ENCODE results near the gene MAGEF1.

The MAGEF1 gene

DNA sequence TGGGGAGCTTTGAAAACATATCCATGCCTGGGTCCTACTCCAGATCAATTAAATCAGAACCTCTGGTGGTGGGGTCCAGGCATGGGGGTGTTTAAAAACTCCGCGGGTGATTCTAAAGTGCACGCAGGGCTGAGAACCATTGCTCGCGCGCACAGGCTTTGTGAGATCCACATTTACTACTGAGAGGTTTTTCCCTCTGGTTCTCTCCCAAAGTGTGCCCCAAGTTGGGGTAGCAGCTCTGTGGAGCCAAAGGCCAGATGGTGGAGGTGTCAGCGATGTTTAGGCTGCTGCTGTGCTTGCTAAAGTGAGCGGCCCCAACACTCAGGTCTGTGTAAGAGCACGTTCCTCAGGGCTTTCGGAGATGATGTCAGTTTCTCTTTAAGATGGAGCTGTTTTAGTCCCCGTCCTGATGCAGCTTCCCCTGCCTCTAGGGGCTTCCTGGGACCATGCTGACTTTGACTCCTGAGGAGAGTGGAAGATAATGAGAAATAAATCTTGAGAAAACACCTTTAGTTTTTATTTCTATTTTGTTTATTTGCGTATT, 13.4 kb upstream of the MAGEF1 start:
- DNase-seq (ENCODE audit: low spot score), result no peak

DNA sequence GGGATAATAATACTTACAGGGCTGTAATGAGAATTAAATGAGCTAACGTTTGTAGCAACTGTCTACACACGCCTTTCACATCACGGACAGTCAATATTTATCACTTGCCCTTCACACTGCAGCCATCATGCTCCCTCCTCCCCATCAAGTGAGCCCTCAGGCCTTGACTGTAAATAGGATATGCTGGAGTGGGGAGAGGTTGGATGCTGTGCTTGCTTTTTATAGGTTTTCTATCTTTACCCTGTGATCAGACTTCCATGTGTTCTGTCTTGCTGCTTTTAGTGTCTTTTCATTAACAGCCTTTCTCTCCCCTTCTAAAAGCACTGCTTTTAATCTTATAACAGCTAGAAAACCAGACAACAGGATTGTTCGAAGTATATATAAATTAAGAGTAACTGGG, 12.8 kb upstream of the MAGEF1 start:
- DNase-seq (ENCODE audit: low spot score), result no peak

DNA sequence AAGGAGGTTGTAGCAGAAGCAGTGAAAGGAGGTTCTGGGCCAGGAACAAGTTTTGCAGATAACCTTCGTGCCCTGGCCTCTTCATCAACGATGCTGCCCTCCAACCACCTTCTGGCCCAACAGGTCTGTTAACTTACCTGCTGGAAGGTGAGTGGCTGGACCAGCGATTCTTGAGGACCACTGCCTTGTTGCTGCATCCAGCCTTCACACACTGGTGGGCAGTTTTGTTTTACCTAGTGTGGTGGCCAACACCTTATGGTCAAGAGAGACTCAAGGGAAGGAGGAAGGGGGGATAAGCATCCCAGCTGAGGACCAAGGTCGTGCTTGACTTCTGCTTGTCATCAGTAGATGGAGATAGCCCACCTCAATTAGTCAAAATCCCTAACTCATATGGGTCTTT, 7.8 kb upstream of the MAGEF1 start:
- no peak for DNase-seq (ENCODE audit: low spot score)

DNA sequence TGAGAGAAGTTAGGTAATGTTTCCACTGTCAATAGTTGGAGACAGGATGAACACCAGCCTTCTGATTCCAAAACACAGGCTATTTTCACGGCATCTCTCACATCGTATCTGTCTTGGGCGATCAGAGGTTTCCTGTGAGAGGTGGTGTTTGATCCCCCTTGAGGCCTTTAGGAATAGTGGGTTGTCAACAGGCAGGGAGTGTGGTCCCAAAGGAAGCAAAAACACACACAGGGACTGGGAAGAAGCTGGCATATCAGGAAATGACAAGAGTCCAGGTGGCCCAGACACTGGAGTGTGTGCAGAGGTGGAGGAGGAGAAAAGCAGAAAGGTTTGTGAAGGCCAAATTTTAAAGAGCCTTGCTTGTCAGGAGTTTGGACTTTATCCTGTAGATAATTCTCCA, 6.6 kb upstream of the MAGEF1 start:
- DNase-seq (ENCODE audit: low spot score), result no peak

DNA sequence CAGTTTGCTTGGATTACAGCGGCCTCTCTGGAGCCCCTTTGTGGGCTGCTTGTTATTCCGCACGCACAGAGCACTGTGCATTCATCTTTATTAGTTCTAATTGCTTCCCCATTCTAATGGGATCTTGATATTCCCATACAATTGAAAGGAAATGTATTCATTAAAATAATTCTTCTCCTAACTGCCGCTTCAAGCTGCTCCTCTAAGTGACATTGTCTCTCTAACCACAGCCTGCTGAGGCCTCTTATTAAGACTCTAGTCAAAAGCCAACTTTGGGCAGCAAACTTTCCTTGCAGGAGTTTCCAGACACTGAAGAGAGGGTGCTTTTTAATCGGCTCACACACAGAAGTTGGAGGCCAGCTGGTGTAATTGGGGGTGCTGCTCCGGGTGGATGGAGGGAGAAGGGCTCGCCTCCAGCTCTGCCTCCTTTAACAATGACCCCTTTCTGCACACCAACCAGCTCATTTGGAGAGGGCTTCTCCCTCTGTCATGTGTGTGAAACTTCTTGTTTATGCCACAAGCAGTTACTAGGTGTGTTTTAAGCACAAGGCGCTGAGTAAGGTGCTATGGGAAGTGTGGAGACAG, 5.6 kb upstream of the MAGEF1 start:
- no peak for DNase-seq (ENCODE audit: low spot score)

DNA sequence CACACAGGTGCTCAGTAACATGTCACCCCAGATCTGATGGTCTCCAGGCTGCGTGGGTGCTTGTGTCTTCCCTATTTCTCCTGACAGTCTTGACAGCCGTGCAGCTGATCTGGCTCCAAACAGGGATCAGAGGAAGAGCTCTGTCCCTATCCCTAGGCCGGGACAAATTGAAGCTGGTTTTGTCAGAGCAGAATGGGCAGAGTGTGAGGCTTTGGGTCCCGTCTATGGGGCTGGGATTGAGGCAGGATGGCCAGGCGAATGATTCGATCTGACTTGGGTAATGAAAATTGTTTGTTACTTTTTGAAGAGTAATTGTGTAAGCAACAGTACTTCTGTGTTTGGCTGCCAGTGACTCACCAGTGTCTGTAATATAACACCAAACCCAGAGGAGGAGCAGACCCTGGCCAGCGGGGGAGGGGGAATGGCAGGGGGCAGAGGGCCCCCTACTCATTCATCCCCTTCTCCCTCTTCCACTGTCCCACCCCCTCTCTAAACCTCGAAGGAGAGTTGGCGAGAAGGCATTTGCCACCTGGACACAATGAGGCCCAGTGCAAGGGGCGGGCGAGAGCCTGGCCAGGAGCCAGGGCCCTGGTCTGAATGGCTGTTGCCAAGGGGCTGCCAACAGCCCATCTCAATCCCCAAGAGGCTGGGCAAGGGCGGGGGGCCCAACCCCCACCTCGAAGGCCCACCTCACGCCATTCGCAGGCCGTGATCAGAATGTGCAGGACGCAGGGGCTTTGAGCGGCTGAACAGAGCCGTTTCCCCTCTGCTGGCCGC, 4.9 kb upstream of the MAGEF1 start:
- no peak for DNase-seq (ENCODE audit: low spot score)

DNA sequence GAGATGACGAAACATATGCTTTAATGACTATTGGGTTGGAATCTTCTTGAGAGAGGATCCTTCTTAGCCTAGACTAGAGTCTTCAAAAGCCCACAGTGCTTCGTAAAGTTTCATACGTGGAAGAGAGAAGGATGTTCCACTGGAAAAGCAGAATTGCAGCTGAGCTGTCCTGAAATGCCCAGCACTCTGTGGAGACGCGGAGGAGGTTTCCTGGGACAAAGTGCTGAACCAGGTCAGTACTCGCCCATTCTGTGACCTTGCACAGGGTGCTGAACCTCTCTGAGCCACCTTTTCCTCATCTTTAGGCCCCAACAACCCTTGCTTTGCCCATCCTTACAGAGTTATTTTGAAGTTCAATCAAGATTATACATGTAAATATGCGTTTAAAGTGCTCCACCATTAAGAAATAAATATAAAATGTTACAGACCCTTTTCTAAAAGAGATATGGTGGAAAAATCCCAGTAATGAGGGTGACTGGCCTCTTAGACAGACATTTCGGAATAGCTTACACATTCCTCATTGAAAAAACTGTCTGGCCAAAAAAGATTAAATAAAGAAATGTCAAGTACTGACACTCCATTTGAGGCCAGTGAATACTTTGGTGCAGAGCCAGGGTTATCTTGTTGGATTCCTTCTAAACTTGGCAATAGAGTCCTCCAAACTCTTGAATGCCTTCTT, 4.2 kb upstream of the MAGEF1 start:
- DNase-seq (ENCODE audit: low spot score), result no peak

DNA sequence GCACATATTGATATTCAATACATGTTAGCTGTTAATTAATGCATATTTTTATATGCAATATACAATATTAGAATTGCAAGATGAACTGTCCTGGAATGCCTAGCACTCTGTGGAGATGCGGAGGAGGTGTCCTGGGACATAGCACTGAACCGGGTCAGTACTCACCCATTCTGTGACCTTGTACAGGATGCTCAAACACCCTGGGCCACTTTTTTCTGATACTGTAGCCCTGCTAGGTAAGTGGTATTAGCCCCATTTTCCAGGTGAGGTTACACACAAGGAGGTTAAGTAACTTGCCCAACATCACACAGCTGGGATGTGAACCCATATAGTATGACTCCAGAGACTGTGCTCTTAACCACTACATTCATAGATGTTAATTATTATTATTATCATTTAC, 1.7 kb upstream of the MAGEF1 start:
- DNase-seq (ENCODE audit: low spot score), result no peak

DNA sequence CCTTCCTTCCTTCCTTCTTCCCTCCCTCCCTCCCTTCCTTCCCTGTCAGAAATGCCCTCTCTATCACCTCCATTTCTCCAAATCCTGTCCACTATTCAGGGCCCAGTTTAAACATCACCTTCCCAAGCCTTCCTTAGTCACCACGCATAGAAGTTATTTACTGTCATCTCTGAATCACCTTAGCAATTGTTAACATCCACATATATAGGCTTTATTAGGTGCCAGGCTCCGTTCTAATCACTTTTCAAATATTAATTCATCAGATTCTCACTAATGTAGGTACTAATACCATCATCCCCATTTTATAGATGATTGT, 1.1 kb upstream of the MAGEF1 start:
- DNase-seq (ENCODE audit: low spot score), result no peak

DNA sequence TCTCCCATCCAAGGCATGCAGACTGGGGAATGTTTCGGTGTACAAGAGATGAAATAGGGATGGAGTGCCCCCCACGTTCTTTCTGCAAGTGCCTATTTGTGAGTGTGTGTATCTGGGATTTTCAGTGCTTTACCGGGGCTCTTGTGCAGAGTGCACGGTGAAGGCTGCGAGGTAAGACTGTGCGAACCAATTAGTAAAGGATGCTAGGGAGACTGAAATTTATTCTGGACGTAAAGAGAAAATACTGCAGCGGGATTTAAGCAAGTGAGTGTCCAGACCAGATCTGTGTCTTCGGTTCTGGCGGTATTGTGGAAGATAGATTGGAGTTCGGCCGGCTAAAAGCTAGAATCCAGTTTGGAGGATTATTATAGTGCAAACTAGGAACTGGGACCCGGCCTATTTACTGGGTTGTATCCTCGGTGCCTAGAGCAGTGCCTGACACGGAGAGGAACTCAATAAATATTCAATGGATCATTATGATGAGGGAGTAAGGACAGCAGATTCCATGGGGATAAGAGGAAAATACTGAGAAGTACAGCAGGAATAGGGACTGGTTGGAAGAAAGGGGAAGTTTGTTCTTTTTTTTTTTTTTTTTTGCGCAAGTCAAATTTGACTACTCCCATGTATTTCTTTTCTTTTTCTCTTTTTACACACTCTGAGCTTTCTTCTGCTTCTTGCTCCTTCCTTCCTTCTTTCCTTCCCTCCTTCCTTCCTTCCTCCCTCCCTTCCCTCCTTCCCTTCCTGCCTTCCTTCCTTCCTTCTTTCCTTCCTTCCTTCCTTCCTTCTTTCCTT, 580 bp upstream of the MAGEF1 start:
- DNase-seq (ENCODE audit: low spot score), result no peak

DNA sequence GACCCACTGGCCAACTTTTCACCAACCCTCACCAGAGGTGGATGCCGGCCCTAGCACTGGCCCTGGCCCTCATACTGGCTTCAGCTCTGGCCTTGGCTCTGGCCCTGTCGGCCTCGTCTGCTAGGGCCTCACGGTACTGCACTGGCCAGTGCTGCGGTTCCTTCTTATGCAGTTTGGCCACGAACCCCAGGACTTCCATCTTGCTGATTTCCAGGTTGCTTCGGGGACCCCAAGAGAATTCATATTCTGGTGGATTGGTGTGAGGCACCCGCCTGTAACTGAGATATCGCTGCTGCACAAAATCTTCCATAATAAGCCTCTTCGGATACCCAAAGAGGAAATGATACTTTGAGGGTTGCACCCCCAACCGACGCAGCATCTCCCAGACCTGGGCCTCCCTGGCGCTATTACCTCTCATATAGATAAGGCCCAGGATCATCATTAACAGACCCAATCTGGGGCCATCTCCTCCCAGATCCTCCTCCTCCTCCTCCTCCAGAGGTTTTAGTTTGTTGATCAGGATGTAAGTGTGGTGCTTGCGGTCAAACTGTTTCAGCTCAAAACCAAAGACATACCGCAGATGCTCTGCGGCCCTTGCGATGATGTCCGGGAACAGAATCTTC, 883 bp downstream of the MAGEF1 start:
- no peak for DNase-seq (ENCODE audit: low spot score)

DNA sequence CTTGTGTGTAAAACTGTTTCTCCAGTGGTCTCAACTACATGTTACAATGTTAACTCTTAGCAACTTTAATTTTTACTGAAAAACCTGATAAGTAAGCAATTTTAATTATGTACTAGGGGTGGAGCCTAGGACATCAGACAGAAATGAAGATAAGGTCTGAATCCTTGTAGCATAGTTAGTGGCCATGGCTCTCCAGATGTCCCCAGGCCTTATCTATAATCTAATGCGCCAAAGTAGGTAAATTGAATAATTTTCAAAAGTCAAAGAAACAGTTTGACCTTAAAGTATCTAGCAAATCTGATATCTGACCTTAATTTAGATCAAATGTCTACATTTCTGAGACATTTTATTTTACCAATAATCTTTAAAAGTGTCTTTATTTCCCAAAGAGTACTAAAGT, 8.2 kb downstream of the MAGEF1 start:
- DNase-seq (ENCODE audit: low spot score), result no peak

DNA sequence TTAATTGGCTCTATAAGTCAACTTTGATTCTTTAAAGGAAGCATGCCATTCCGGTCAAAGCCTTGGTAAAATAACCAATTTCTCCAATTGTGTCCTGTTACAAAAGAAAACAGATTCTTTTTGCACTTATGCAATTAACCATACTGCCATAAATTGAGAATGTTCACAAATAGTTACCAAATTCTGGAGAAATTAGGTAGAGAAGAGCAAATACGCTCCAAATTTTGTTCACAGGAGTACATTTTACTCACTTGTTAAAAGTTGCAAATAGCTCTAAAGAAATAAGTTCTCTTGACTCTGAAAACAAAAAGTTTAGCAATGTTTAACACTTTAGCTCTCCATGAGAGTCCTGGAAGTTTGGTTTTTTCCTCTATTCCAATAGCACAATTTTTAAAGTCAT, 11.1 kb downstream of the MAGEF1 start:
- no peak for DNase-seq (ENCODE audit: low spot score)

DNA sequence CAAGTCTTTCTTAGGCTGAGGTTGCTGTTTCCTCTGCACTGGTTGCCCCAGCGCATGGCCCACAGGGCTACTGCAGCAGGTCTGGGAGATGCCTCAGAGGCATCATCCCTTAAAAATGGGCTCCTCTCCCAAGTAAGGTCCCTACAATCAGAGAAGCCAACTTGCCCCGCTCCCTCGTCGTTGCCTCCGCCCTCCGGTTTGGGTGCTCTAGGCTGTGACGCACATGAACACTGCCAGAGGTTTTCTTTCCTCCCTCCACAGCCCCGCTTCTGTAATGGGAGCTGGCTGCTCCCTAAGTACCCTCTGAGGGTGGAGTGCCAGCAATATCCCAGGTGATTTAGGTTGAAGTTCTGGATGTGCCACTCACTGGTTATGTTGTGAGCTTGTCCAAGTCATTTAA, 14.0 kb downstream of the MAGEF1 start:
- no peak for DNase-seq (ENCODE audit: low spot score)

DNA sequence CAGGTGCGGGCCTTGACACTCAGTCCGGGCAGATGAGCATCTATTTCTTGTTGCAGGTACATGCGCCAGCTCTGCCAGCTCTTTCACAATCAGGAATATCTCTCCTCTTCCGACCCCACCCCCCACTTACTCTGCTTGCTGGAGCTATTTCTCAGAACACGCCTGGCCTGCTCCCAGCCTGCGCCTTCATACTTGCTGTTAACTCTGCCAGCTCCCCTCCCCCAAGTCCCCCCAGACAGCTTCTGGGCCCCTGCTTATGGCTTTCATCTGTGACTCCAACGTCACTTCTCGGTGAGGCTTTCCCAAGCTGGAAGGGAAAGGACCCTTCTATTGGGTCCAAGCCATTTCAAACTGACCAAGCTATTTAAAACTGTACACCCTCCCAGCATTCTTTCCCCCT, 15.2 kb downstream of the MAGEF1 start:
- DNase-seq (ENCODE audit: low spot score), result peak; percentile 81

DNA sequence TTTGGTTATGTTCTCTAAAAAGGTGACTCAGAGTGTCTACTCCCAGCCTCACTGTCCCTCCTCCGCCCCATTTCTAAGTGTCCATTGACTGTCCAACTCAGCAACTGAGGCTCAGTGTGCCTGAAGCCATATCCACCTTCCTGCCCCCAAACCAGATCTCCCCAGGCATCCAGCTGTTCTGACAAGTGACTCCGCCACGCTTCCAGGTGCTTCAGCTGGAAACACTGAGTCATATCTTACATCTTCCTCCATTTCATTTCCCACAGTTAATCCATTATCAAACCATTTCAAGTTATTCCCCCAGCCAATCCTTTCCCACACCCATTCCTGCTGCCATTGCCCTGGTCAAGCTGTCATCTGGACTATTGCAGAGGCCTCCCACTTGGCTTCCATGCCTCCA, 17.1 kb downstream of the MAGEF1 start:
- no peak for DNase-seq (ENCODE audit: low spot score)

DNA sequence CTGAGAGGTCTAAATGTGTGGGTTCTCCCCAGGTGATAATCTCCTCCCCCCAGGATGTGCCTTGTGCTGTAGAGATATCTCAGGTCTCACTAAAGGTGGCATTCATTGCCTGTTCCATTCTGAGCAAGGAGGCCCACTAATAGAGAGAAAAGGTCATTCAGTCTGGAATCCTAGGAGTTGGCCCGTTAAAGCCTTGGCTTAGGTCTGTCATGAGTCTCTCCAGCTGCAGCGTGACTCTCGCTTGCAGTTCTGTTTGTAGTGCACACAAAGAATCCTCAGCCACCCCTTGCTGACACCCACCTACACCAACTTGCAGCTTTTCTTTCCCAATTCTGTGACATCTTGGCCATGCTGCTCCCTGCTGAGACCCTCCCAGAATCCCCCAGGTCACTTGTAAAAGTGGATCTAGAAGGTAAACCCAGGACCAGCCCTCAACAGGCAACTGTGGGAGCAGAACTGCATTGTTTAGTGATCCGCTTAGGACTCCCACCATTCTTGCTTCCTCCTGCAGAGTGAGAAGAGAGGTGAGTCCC, 17.7 kb downstream of the MAGEF1 start:
- DNase-seq (ENCODE audit: low spot score), result no peak

DNA sequence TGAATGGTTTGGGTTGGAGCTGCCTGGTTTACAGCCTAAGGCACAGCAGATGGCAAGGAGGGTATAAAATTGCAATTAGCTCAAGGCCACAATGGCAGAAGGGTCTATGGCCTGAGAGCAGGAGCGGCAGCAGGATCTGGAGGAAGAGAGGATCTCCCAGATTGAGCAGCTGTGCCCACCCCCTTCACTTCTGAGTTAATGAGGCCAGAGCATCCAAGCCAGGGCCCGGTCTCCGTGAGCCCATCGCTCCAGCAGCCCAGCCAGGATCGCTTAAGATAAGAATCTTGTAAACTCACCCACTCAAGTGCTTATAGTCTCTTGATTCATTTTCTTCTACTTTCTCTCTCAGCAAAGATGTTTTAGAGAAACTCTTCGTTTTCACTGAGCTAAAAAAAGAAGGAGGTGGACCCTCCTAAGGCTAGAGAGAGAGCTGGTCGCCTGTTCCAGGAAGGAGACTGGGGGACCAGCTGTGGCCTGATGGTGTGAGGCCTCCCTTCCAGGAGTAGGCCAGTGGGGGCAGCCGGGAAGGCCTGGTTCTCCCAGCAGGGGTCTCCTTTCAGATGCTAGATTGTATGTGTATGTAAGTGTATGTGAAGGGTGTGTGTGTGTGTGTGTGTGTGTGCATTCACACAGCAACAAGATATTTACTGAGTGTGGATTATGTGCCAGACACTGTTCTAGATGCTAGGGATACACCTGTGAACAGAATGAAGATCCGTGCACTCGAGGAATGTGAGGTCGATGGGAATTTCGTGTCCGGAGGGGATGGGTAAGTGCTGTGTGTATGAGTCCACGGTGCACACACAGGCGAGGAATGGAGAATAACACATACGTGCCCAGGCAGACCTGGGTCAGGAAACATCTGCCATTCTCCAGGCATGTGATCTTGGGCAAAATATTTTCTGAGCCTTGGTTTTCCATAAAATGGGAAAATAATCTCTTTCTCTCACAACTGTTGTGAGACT, 18.6 kb downstream of the MAGEF1 start:
- DNase-seq (ENCODE audit: low spot score), result peak; percentile 70

DNA sequence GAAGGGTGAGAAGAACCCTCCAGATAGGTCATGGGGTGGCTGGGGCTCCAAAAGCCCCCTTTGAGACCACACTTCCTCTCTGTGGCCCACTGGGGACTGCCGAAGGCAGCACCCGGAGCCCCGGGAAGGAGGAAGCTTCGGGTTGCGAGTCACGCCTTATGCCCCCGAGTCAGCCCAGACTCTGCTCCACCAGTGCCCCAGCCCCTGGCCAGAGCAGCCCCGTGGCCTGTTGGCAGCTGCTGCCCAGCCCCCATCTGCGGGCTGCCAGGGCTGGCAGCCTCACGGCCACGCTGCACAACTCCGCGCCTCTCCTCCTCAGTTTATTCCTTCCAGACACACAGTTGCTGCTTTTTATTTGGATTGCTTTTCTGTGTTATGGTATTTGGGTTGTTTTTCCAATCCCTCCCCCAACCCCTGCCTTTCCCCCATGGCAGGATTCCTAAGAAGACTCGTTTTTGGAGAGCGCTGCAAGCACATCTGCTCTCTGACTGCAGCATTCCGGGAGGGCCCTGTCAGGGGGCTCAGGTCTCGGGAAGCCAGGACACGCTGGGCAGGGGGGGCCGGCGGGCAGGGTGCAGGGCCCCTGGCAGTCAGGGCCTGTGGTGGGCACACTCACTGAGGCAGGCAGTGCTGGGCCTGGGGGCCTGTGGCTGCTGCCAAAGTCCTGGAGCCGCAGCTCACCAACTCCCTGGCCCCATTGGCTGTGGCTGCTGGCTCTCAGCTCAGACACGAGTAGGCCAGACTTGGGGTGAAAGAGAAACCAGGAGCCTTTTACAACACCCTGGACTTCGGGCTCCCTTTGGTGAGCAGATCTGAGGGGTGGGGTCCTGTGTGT, 20.2 kb downstream of the MAGEF1 start:
- peak; percentile 93 for DNase-seq (ENCODE audit: low spot score)

Measured in left forelimb (tissue), 1 donor.